ENCODE measurements around the gene STAC2.

STAC2 gene

GRCh38 chr17:39210093-39210434 lies 15.7 kb downstream of the STAC2 start:
- TF ChIP-seq GATA1 (IDR thresholded peaks at IDR 0.05; ENCODE audit: low read depth, low read length): no peak

GRCh38 chr17:39209317-39210092 lies 16.2 kb downstream of the STAC2 start:
- TF ChIP-seq GATA1 (IDR thresholded peaks at IDR 0.05; ENCODE audit: low read depth, low read length) (no peak), POLR2A (IDR thresholded peaks at IDR 0.05; ENCODE audit: low read length) (no peak)
- DNase-seq: peak in 1 of 2 experiments; percentile 34

More at GRCh38 chr17:39210093-39210434, 15.7 kb downstream of the STAC2 start:
- DNase-seq: no peak

- no peak for DNase-seq
- no peak for TF ChIP-seq POLR2A (IDR thresholded peaks at IDR 0.05; ENCODE audit: low read length)
- no peak for TF ChIP-seq GATA1 (IDR thresholded peaks at IDR 0.05; ENCODE audit: low read depth, low read length)
Observed at GRCh38 chr17:39208893-39209292, 16.9 kb downstream of the STAC2 start.

DNA sequence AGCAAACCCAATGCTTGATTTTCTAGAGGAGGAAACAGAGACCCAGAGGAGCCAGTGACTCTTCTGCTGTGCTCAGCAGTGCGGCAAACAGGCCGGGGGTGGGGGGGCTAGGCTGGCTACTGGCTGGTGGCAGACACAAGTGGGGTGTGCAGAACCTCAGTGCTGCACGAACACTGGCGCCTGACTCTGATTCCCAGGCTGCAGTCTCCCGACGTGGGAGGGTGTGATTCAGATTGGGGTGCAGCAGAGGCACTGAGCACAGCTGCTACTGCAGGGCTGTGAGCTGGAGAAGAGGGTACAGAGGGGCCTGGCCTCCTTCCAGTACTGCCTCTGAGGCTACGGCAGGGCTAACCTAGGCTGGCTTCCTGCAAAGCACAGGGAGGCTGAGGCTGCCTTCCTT lies 17.6 kb downstream of the STAC2 start:
- TF ChIP-seq POLR2A (IDR thresholded peaks at IDR 0.05; ENCODE audit: low read length): no peak
- TF ChIP-seq GATA1 (IDR thresholded peaks at IDR 0.05; ENCODE audit: low read depth, low read length): no peak
- DNase-seq: no peak

GRCh38 chr17:39205112-39205526 lies 20.6 kb downstream of the STAC2 start:
- DNase-seq: no peak
- TF ChIP-seq GATA1 (IDR thresholded peaks at IDR 0.05; ENCODE audit: low read depth, low read length): no peak
- TF ChIP-seq POLR2A (IDR thresholded peaks at IDR 0.05; ENCODE audit: low read length): peak; percentile 42

GRCh38 chr17:39204245-39204644 lies 21.5 kb downstream of the STAC2 start:
- DNase-seq: no peak
- TF ChIP-seq GATA1 (IDR thresholded peaks at IDR 0.05; ENCODE audit: low read depth, low read length): no peak
- no peak for TF ChIP-seq POLR2A (IDR thresholded peaks at IDR 0.05; ENCODE audit: low read length)

DNA sequence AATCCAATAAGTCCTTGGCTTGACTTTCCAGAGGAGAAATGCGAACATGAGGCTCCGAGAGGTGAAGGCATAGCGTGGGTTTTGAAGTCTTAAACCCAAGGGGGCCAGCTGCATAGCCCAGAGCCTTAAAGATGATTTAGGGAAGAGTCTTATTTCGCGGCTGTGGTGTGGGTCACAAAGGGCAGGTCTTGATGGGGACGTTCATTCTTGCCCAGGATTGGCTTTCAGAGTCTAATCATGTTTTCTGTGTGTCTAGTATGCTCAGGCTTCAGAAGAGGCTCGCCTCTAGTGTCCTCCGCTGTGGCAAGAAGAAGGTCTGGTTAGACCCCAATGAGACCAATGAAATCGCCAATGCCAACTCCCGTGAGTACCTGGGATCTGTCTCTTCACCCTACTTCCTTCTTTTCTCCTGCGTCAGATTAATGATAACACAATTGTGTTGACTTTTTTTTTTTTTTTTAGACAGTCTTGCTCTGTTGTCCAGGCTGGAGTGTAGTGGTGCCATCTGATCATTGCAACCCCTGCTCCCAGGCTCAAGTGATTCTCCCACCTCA lies 24.7 kb downstream of the STAC2 start:
- DNase-seq: peak; percentile 39 to 57
- TF ChIP-seq POLR2A (IDR thresholded peaks at IDR 0.05; ENCODE audit: low read length): no peak
- no peak for TF ChIP-seq GATA1 (IDR thresholded peaks at IDR 0.05; ENCODE audit: low read depth, low read length)

GRCh38 chr17:39200070-39200879 lies 25.5 kb downstream of the STAC2 start, which contains the start of gene RPL19:
RPL19 (plus strand) TSS chr17:39200283; CDS start chr17:39200345, 62 bp downstream.
- TF ChIP-seq POLR2A (IDR thresholded peaks at IDR 0.05; ENCODE audit: low read length) (peak; percentile 91), GATA1 (IDR thresholded peaks at IDR 0.05; ENCODE audit: low read depth, low read length) (no peak)

GRCh38 chr17:39199820-39200069 lies 26.0 kb downstream of the STAC2 start:
- TF ChIP-seq POLR2A (IDR thresholded peaks at IDR 0.05; ENCODE audit: low read length) (no peak), GATA1 (IDR thresholded peaks at IDR 0.05; ENCODE audit: low read depth, low read length) (no peak)
- DNase-seq: peak in 1 of 2 experiments; percentile 96

More at GRCh38 chr17:39200070-39200879, 25.5 kb downstream of the STAC2 start, which contains the start of gene RPL19:
- DNase-seq: peak; percentile 79 to 96

DNA sequence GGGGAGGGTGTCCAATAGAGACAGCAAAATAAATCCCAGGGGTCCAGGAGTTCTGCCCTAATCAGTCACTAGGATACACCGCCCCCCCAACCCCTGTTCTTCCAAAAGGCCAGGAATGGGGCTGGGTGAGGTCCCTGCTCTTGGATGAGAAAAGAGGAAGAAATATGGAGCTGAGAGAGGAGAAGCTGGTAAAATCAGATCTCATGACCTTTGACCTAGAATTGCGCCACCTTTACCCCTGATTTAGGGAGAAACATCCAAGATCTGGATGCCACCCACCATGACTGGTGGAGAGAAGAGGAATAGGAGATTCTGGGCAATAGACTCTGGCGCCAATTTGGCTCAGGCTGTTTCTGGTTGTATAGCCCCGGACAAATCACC lies 27.6 kb downstream of the STAC2 start:
- DNase-seq: peak in 1 of 2 experiments; percentile 16
- TF ChIP-seq GATA1 (IDR thresholded peaks at IDR 0.05; ENCODE audit: low read depth, low read length) (no peak), POLR2A (IDR thresholded peaks at IDR 0.05; ENCODE audit: low read length) (no peak)

DNA sequence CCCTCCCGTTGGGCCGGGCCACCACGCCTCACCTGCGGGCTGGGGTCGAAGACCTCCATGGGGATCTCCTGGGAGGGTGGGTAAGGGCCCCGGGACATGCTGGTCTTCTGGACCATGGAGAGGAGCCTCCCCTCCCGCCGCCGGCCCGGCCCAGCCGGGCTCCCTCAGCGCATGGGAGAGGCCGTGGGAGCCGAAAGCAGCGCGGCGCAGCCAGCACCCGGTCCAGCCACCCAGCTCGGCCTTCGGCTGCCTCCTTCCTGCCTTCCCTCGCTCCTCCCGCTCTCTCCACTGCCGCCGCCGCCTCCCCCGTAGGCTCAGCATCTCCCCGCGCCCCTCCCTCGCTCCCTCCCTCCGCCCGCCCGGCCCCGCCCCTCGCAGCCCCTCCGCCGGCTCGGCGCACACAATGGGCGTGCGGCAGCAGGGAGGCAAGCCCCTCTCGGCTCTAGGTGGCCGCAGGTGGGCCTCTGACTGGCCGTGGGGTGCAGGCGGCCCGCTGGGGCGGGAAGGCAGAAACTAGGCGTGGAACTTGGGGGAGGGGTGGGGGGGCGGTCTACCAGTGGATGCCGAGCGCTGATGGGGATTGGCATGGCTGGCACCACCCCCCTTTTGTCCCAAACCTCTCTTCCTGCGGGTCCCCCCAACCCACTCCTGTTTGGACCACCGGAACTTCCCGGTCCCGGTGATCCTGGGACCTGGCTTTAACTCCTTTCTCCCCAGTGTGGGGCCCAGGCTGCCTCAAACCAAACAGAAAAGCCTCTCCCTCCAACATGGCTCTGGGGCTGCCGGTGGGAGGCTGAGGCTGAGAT lies 28.2 kb downstream of the STAC2 start, which contains the start of gene CACNB1:
TSS of gene CACNB1 (minus strand) at position 290 of the 806 bp plus-strand sequence. CDS start at position 116, 174 bp downstream.
- TF ChIP-seq POLR2A (IDR thresholded peaks at IDR 0.05; ENCODE audit: low read length) (no peak), GATA1 (IDR thresholded peaks at IDR 0.05; ENCODE audit: low read depth, low read length) (no peak)
- DNase-seq: peak; percentile 47 to 59

DNA sequence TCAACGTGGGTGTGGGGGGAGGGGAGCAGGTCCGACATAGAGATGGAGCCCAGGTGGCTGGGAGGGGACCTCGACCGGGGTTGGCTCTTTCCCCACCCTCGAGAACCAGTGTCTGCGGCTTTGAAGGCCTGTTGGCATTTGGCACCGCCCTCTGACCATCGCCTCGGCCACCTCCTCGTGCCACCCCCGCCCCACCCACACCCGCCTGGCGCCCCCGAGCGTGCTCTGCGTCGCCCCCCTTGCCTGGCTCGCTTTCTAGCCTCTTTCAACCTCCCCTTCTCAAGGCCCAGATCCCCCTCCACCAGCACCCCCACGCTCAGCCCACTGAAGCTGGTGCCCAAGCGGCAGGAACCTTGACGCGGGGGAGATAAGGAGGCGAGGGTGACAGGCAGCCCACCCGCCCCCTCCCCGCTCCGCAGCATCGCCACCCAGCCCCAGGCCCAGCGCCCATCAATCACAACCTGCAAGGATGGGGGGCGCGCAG lies 28.9 kb downstream of the STAC2 start:
- DNase-seq: no peak
- no peak for TF ChIP-seq POLR2A (IDR thresholded peaks at IDR 0.05; ENCODE audit: low read length)
- no peak for TF ChIP-seq GATA1 (IDR thresholded peaks at IDR 0.05; ENCODE audit: low read depth, low read length)

- no peak for DNase-seq
- no peak for TF ChIP-seq POLR2A (IDR thresholded peaks at IDR 0.05; ENCODE audit: low read length)
- no peak for TF ChIP-seq GATA1 (IDR thresholded peaks at IDR 0.05; ENCODE audit: low read depth, low read length)
Observed at GRCh38 chr17:39196241-39196807, 29.4 kb downstream of the STAC2 start.

Measured in erythroblast (primary cell).